Liver (tissue), 9 donors: ENCODE results near the gene GGNBP2. TPM values are rescaled to one million over a fixed set of nuclear protein-coding genes. Genes with fewer than 3 reads are reported as not detected.

Source experiments
- DNase-seq: peaks from one replicate; pipeline ENCODE4 v3.0.0-alpha.2; 2017; ENCODE audit warnings: low spot score
- H3K27ac ChIP-seq, 2 donors: one replicate each; pipeline ENCODE4 v1.7.0; 2013; ENCODE audit warnings: inconsistent platforms in 2 of 2, low read length in 2 of 2, control low read depth in 1 of 2, low read depth in 1 of 2, mild to moderate bottlenecking in 1 of 2
- H3K27me3 ChIP-seq, 4 donors: one replicate each; pipeline versions ENCODE4 v1.6.1 to v1.7.0; 2013; ENCODE audit warnings: low read length in 3 of 4, inconsistent platforms in 1 of 4, mild to moderate bottlenecking in 1 of 4, moderate library complexity in 1 of 4; ENCODE audit not compliant: control insufficient read depth in 4 of 4, insufficient read depth in 4 of 4
- H3K36me3 ChIP-seq, 4 donors: one replicate each; pipeline versions ENCODE4 v1.6.1 to v1.7.0; 2013; ENCODE audit warnings: low read length in 3 of 4, mild to moderate bottlenecking in 3 of 4, low read depth in 1 of 4, moderate library complexity in 1 of 4; ENCODE audit not compliant: control insufficient read depth in 4 of 4, insufficient read depth in 3 of 4
- H3K4me1 ChIP-seq, 4 donors: one replicate each; pipeline versions ENCODE4 v1.6.1 to v1.7.0; 2013; ENCODE audit warnings: low read length in 3 of 4, mild to moderate bottlenecking in 3 of 4, moderate library complexity in 1 of 4; ENCODE audit not compliant: control insufficient read depth in 4 of 4, insufficient read depth in 4 of 4
- H3K4me3 ChIP-seq, 3 donors: one replicate each; pipeline versions ENCODE4 v1.6.1 to v1.7.0; 2013; ENCODE audit warnings: low read length in 3 of 3, control low read depth in 1 of 3, low read depth in 1 of 3, mild to moderate bottlenecking in 1 of 3
- H3K9ac ChIP-seq, 2 donors: one replicate each; pipeline ENCODE4 v1.7.0; 2013; ENCODE audit warnings: low read length in 2 of 2, mild to moderate bottlenecking in 2 of 2, moderate library complexity in 2 of 2, control low read depth in 1 of 2, low read depth in 1 of 2
- H3K9me3 ChIP-seq, 4 donors: one replicate each; pipeline versions ENCODE4 v1.6.1 to v1.7.0; 2013; ENCODE audit warnings: low read length in 3 of 4; ENCODE audit not compliant: control insufficient read depth in 4 of 4
- CTCF ChIP-seq: fragments of 150-350 bp; IDR thresholded peaks from 2 replicates; pipeline ENCODE4 v1.5.1; 2017; ENCODE audit warnings: improper control_type of control experiment, low read depth, low read length; ENCODE audit not compliant: missing input control
- FOXA2 ChIP-seq: IDR thresholded peaks from 2 replicates; pipeline ENCODE4 v1.6.1; 2016; ENCODE audit warnings: antibody characterized with exemption
- HNF4A ChIP-seq, 2 donors: conservative IDR thresholded peaks; 2 replicates each; pipeline ENCODE4 v1.6.1; 2016; ENCODE audit warnings: antibody characterized with exemption in 2 of 2, mild to moderate bottlenecking in 2 of 2
- HNF4G ChIP-seq: IDR thresholded peaks from 2 replicates; pipeline ENCODE4 v1.6.1; 2016; ENCODE audit warnings: antibody characterized with exemption
- JUND ChIP-seq, 2 donors: IDR thresholded peaks; 2 replicates each; pipeline ENCODE4 v1.6.1; 2016; ENCODE audit warnings: antibody characterized with exemption in 2 of 2
- NR2F2 ChIP-seq: IDR thresholded peaks from 2 replicates; pipeline ENCODE4 v1.6.1; 2016; ENCODE audit warnings: antibody characterized with exemption
- RAD21 ChIP-seq, 2 donors: IDR thresholded peaks; 2 replicates each; pipeline ENCODE4 v1.6.1; 2016; ENCODE audit warnings: antibody characterized with exemption in 2 of 2, mild to moderate bottlenecking in 2 of 2
- RXRA ChIP-seq, 2 donors: IDR thresholded peaks; 2 replicates each; pipeline ENCODE4 v1.6.1; 2017 to 2018; ENCODE audit warnings: antibody characterized with exemption in 2 of 2, mild to moderate bottlenecking in 1 of 2
- SP1 ChIP-seq: IDR thresholded peaks from 2 replicates; pipeline ENCODE4 v1.6.1; 2018; ENCODE audit warnings: antibody characterized with exemption, mild to moderate bottlenecking
- TAF1 ChIP-seq: conservative IDR thresholded peaks from 2 replicates; pipeline ENCODE4 v1.6.1; 2016; ENCODE audit warnings: antibody characterized with exemption, mild to moderate bottlenecking
- YY1 ChIP-seq: IDR thresholded peaks from 2 replicates; pipeline ENCODE4 v1.6.1; 2016; ENCODE audit warnings: antibody characterized with exemption, mild to moderate bottlenecking
- WGBS: extraction: QIAGEN DNeasy Blood & Tissue Kit; methylation state at CpG from one replicate; pipeline ENCODE4 v1.1.7; 2013; 5-methylcytosine and 5-hydroxymethylcytosine counted together
- polyA plus RNA-seq, 2 donors: library from polyadenylated mRNA; stranded (reverse) in 1 of 2; unstranded in 1 of 2; fragments of 200-250 nt in 1 of 2; fragments of >200 nt in 1 of 2; fragmentation: Nextera tagmentation in 1 of 2; extraction: Ambion mirVana in 1 of 2; gene quantifications; one replicate each; pipeline versions ENCODE4 v1.2.1 to v1.2.3, GENCODE V29; 2013 to 2015
- total RNA-seq, 2 donors: library from RNA; depleted of rRNA; stranded (reverse); fragments of >200 nt; gene quantifications; one replicate each; pipeline ENCODE4 v1.2.3, GENCODE V29; 2014
- TF ChIP-seq, protein P1 (sequence below): IDR thresholded peaks from 2 replicates; pipeline ENCODE4 v1.6.1; 2016; ENCODE audit warnings: antibody characterized with exemption
- donor health status: healthy.
- donor health status: healthy.
- donor health status: healthy.
- donor health status: healthy.
- donor health status: healthy.

Gene GGNBP2
- total and polyA plus RNA-seq, 4 donors: 19.6 to 48.6 (median 34.3) TPM

GRCh38 chr17:36509272-36509985, 35.3 kb upstream of the GGNBP2 start:
- H3K4me1 ChIP-seq: no peaks in the 10 kb centered on the region
- H3K9me3 ChIP-seq: no peaks in the 10 kb centered on the region
- no peaks in the 10 kb centered on the region for H3K27me3 ChIP-seq
- H3K4me3 ChIP-seq: no peak overlapping the region
- peaks cover 0 to 58% (median 13%) of the 10 kb centered on the region in 4 donors for H3K36me3 ChIP-seq
- no peak for DNase-seq
- 96% methylated on average over 9 of the region's 9 CpGs for WGBS
- no peak for TF ChIP-seq JUND (IDR thresholded peaks at IDR 0.05)
- no peak for TF ChIP-seq SP1
- no peak overlapping the region for H3K27ac ChIP-seq
- H3K9ac ChIP-seq: no peak overlapping the region

DNA sequence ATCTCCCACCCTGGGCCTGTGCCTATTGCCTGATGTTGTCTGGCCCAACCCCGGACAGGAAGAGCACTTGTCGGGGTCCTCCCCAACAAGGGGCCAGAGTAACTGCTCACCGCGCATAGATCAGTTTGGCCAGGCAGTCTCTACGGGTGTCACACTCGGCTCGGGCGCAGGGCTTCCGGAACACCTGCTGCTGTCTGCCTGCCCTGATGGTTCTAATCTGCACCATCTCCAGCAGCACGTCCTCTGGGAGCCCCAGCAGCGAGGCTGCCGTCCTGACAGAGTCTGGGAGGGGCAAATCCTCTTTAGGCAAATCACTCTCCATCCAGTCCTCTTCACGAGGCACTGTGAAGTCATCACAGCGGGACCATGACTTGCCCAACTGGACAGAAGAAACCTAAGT, 34.1 kb upstream of the GGNBP2 start:
- Histone ChIP-seq H3K9ac (no peak overlapping the region), H3K9me3 (no peaks in the 10 kb centered on the region), H3K4me1 (no peaks in the 10 kb centered on the region), H3K27me3 (no peaks in the 10 kb centered on the region), H3K27ac (no peak overlapping the region), H3K4me3 (no peak overlapping the region), H3K36me3 (peaks cover 0 to 51% (median 10%) of the 10 kb centered on the region in 4 donors)
- DNase-seq: no peak
- 93% methylated on average over 14 of the region's 14 CpGs for WGBS
- TF ChIP-seq RXRA (IDR thresholded peaks at IDR 0.05) (no peak), NR2F2 (no peak), YY1 (no peak), CTCF (no peak), FOXA2 (no peak), HNF4A (conservative IDR thresholded peaks at IDR 0.05) (no peak), TAF1 (no peak), HNF4G (no peak)
- TF ChIP-seq, protein P1, sequence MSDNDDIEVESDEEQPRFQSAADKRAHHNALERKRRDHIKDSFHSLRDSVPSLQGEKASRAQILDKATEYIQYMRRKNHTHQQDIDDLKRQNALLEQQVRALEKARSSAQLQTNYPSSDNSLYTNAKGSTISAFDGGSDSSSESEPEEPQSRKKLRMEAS: no peak

- no peaks in the 10 kb centered on the region for H3K9me3 ChIP-seq
- H3K4me3 ChIP-seq: no peak overlapping the region
- H3K9ac ChIP-seq: no peak overlapping the region
- H3K4me1 ChIP-seq: no peaks in the 10 kb centered on the region
- TF ChIP-seq HNF4G: no peak
- no peak for TF ChIP-seq CTCF
- no peak for TF ChIP-seq RAD21 (IDR thresholded peaks at IDR 0.05)
- no peak for TF ChIP-seq SP1
- no peak overlapping the region for H3K27ac ChIP-seq
- H3K36me3 ChIP-seq: peaks cover 0 to 47% (median 10%) of the 10 kb centered on the region in 4 donors
- 95% methylated on average over 6 of the region's 6 CpGs for WGBS
- DNase-seq: no peak
- H3K27me3 ChIP-seq: no peaks in the 10 kb centered on the region
Observed at GRCh38 chr17:36511216-36511615, 33.5 kb upstream of the GGNBP2 start.
